ENCODE measurements around the gene ZBBX. TPM values are rescaled to one million over a fixed set of nuclear protein-coding genes. Genes with fewer than 3 reads are reported as not detected.
A peak's percentile ranks its signal among the peaks of the same experiment; 100 is the strongest.

The ZBBX gene
- total and polyA plus RNA-seq, 2 experiments from 2014 or later, result not detected

- H3K79me2 ChIP-seq (ENCODE audit: insufficient read depth), result no peaks in the 10 kb centered on the region
- no peaks in the 10 kb centered on the region for H3K9me2 ChIP-seq (ENCODE audit: insufficient read depth)
- no peak overlapping the region for H3K9ac ChIP-seq
- H3K36me3 ChIP-seq (ENCODE audit: low read depth), result no peaks in the 10 kb centered on the region
- H3K4me2 ChIP-seq (ENCODE audit: unreplicated experiment), result no peak overlapping the region
- H3K27ac ChIP-seq, result no peak overlapping the region
- no peaks in the 10 kb centered on the region for H3K27me3 ChIP-seq (replicated peaks; ENCODE audit: insufficient read depth)
- H3K9me3 ChIP-seq (ENCODE audit: low read depth), result no peaks in the 10 kb centered on the region
- no peaks in the 10 kb centered on the region for H3F3A ChIP-seq (ENCODE audit: insufficient read depth)
- no peak overlapping the region for H3K4me3 ChIP-seq
- peak; percentile 84 for DNase-seq
- no peaks in the 10 kb centered on the region for H4K20me1 ChIP-seq (ENCODE audit: insufficient read depth)
- no peak overlapping the region for H2AFZ ChIP-seq
- H3K4me1 ChIP-seq (ENCODE audit: insufficient read depth), result no peaks in the 10 kb centered on the region
- TF ChIP-seq EZH2 (IDR thresholded peaks at IDR 0.05; ENCODE audit: insufficient read depth, poor library complexity, severe bottlenecking), result no peak
- no peak for TF ChIP-seq EZH2phosphoT487 (IDR thresholded peaks at IDR 0.05; ENCODE audit: insufficient read depth, low read depth)
- in situ Hi-C loops (cut with MboI), result loop anchor here (25.0 kb wide), 1 partner anchor 480 kb away; no protein-coding TSS in a partner anchor
- WGBS, 2 experiments (ENCODE audit: low coverage in 1 of 2, low lambda C conversion rate in 2 of 2, missing lambda C conversion rate in 2 of 2), result 51 to 53% methylated on average over 3 of the region's 3 CpGs
These were observed 26.9 kb upstream of the ZBBX start for GRCh38 chr3:167406876-167407492.

- Histone ChIP-seq H3K36me3 (ENCODE audit: low read depth) (no peaks in the 10 kb centered on the region), H3K79me2 (ENCODE audit: insufficient read depth) (no peaks in the 10 kb centered on the region), H3K4me2 (ENCODE audit: unreplicated experiment) (no peak overlapping the region), H3K9me3 (ENCODE audit: low read depth) (no peaks in the 10 kb centered on the region), H2AFZ (no peak overlapping the region), H3K27me3 (replicated peaks; ENCODE audit: insufficient read depth) (no peaks in the 10 kb centered on the region), H3F3A (ENCODE audit: insufficient read depth) (no peaks in the 10 kb centered on the region), H3K9ac (no peak overlapping the region), H3K27ac (no peak overlapping the region), H3K9me2 (ENCODE audit: insufficient read depth) (no peaks in the 10 kb centered on the region), H4K20me1 (ENCODE audit: insufficient read depth) (no peaks in the 10 kb centered on the region), H3K4me3 (no peak overlapping the region), H3K4me1 (ENCODE audit: insufficient read depth) (no peaks in the 10 kb centered on the region)
- 0% methylated on average over 1 of the region's 1 CpG for WGBS, 2 experiments (ENCODE audit: low coverage in 1 of 2, low lambda C conversion rate in 2 of 2, missing lambda C conversion rate in 2 of 2)
- DNase-seq, result no peak
- no peak for TF ChIP-seq EZH2 (IDR thresholded peaks at IDR 0.05; ENCODE audit: insufficient read depth, poor library complexity, severe bottlenecking)
- no peak for TF ChIP-seq EZH2phosphoT487 (IDR thresholded peaks at IDR 0.05; ENCODE audit: insufficient read depth, low read depth)
- in situ Hi-C loops (cut with MboI), result no loop called here
These were observed 17.7 kb upstream of the ZBBX start for GRCh38 chr3:167397826-167398225.

- Histone ChIP-seq H3K27ac (no peak overlapping the region), H3K36me3 (ENCODE audit: low read depth) (no peaks in the 10 kb centered on the region), H3K9ac (no peak overlapping the region), H3K4me1 (ENCODE audit: insufficient read depth) (no peaks in the 10 kb centered on the region), H3K9me3 (ENCODE audit: low read depth) (no peaks in the 10 kb centered on the region), H4K20me1 (ENCODE audit: insufficient read depth) (no peaks in the 10 kb centered on the region), H3K4me3 (no peak overlapping the region), H3F3A (ENCODE audit: insufficient read depth) (no peaks in the 10 kb centered on the region), H3K79me2 (ENCODE audit: insufficient read depth) (no peaks in the 10 kb centered on the region), H3K27me3 (replicated peaks; ENCODE audit: insufficient read depth) (no peaks in the 10 kb centered on the region), H3K9me2 (ENCODE audit: insufficient read depth) (no peaks in the 10 kb centered on the region), H3K4me2 (ENCODE audit: unreplicated experiment) (no peak overlapping the region), H2AFZ (no peak overlapping the region)
- 7% methylated on average over 2 of the region's 2 CpGs for WGBS, 2 experiments (ENCODE audit: low coverage in 1 of 2, low lambda C conversion rate in 2 of 2, missing lambda C conversion rate in 2 of 2)
- DNase-seq, result no peak
- in situ Hi-C loops (cut with MboI), result no loop called here
- TF ChIP-seq EZH2phosphoT487 (IDR thresholded peaks at IDR 0.05; ENCODE audit: insufficient read depth, low read depth) (no peak), EZH2 (IDR thresholded peaks at IDR 0.05; ENCODE audit: insufficient read depth, poor library complexity, severe bottlenecking) (no peak)
These were observed 16.0 kb upstream of the ZBBX start for GRCh38 chr3:167396075-167396474.

- WGBS, 2 experiments (ENCODE audit: low coverage in 1 of 2, low lambda C conversion rate in 2 of 2, missing lambda C conversion rate in 2 of 2), result 2 to 5% methylated on average over 2 of the region's 2 CpGs
- Histone ChIP-seq H3K27ac (no peak overlapping the region), H3K9me2 (ENCODE audit: insufficient read depth) (no peaks in the 10 kb centered on the region), H3K4me2 (ENCODE audit: unreplicated experiment) (no peak overlapping the region), H3F3A (ENCODE audit: insufficient read depth) (no peaks in the 10 kb centered on the region), H3K79me2 (ENCODE audit: insufficient read depth) (no peaks in the 10 kb centered on the region), H3K9ac (no peak overlapping the region), H4K20me1 (ENCODE audit: insufficient read depth) (no peaks in the 10 kb centered on the region), H3K4me3 (no peak overlapping the region), H3K27me3 (replicated peaks; ENCODE audit: insufficient read depth) (no peaks in the 10 kb centered on the region), H2AFZ (no peak overlapping the region), H3K9me3 (ENCODE audit: low read depth) (no peaks in the 10 kb centered on the region), H3K36me3 (ENCODE audit: low read depth) (no peaks in the 10 kb centered on the region), H3K4me1 (ENCODE audit: insufficient read depth) (no peaks in the 10 kb centered on the region)
- DNase-seq, result no peak
- in situ Hi-C loops (cut with MboI), result no loop called here
- TF ChIP-seq EZH2phosphoT487 (IDR thresholded peaks at IDR 0.05; ENCODE audit: insufficient read depth, low read depth), result no peak
- TF ChIP-seq EZH2 (IDR thresholded peaks at IDR 0.05; ENCODE audit: insufficient read depth, poor library complexity, severe bottlenecking), result no peak
These were observed 13.9 kb upstream of the ZBBX start for GRCh38 chr3:167394003-167394402.

All from GM23248 (cell line).